ENCODE data around the gene STXBP5L.
"Not testable (repeated sequence)": the region's sequence is repeated elsewhere in the genome, so short reads cannot be mapped to it uniquely, and the experiment has no call there.

The STXBP5L gene

DNA sequence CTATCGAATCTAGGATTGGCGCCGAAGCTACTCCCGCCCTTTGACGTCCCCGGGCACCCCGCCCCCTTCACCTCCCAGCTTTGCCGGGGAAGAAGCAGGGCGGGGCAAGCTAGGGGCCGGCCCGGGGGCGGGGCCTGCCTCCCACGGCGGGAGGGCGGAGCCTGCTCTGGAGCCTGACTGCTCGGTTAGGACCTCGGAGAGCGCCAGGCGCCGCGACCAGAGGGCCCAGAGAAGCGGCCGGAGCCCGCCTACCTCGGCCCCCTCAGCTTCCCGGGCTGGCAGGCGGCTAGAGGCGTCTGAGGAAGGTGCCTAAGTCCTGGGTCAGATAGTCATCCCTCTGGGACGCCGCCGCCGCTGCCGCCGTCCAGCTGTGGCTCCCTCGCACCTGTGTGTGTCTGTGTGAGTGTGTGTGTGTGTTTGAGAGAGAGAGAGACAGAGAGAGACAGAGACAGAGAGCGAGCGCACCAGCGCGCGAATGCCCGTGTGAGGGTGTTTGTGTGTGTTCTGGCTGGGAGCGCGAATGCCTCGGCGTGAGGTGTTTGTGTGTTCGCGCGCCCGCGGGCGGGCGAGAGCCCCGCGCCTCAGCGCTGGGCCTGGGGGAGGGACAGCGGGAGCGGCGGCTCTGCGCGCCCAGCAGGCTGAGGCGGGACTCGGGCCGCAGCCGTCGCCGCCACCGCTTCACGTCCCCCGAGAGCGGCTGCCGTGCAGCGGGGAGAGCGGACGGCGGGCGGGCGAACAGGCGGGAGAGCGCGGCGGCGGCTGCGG, at the start of gene STXBP5L:
Gene STXBP5L (plus strand): TSS at position 176 of the 765 bp plus-strand sequence. CDS start 1,374 bp downstream, outside the sequence.
- DNase-seq = peak; percentile 79

DNA sequence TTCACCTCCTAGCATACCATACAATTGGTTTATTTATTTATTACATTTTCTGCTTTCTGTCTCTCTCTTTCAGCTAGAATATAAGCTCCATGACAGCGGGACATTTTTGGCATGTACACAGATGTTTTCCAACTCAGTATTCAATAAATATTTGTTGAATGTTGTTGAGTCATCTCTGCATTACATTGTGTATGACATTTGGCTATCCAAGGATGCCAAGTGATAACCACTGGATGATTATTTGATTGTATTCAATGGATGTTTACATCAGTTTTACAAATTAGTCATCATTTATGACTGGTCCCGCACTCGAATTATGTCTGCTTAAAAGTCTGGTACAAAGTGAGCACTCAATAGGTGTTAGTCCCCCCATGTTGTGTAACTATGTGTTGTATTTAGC, 49.5 kb upstream of the STXBP5L start:
- no peak for DNase-seq

DNA sequence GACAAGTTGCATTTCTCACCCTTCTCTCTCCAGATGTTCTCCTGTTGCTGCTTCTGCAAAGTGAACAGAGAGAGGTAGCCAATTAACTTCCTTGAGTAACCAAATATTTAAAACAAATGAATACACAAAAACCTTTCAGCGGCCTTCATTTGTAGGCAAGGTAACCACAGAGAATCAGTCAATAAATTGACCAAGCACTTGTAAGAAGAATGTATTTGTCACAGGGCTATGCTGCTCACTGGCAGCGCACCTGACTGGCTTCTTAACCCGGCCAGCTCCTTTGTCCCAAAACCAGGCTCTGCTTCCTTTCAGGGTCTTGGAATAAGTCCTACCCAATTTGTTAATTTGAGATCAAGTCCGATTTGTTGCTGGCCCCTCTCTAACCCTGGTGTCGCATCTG, 43.5 kb upstream of the STXBP5L start:
- DNase-seq = no peak

DNA sequence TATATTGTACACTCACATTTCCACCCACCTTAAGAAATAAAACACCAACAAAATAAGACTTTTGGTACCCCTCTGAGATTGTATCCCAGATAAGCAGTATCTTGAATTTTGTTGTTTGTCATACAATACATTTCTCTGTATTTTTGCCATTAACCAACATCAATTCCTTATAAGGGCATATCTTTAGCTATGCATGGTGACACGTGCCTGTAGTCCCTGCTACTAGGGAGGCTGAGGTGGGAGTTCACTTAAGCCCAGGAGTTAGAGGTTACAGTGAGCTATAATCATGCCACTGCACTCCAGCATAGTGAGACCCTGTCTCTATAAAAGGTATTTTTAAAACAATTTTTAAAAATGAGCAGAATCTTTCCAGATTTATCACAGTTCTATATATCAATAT, 32.5 kb upstream of the STXBP5L start:
- DNase-seq = no peak

DNA sequence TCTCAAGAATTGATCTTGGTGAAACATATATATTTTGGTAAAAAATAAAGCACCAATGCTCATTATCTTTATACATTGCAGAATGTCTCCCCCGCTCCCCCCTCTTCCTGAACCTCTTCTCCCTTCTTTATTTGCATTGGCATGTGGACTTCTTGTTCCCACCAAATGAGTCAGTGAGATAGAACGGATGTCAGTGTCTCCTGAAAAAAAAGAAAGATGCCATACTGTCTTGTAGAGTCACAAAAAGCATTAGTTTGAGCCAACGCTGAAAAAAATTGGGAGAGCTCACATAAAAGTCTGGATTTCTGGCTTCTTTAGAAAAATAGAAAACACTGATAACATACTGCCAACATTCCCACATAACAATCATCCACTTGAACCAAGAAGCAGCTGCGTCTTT, 32.0 kb upstream of the STXBP5L start:
- no peak for DNase-seq

DNA sequence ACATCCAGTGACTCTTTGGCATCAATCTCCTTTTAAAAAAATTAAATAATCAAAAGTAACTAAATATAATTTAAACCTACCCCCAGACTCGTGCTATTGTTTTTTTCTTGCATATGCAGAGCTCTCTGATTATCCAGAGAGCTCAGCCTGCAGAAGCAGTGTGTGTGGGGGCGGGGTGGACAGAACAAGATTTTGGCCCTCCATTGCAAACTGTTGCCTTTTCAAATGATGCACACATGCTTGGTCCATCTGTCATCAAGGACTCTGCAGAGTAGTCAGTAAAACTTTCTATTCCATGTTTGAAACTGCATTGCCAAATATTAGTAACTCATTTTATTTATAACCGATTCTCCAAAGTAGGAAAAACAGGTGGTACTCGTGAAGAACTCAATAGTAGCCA, 28.6 kb upstream of the STXBP5L start:
- DNase-seq = no peak

DNA sequence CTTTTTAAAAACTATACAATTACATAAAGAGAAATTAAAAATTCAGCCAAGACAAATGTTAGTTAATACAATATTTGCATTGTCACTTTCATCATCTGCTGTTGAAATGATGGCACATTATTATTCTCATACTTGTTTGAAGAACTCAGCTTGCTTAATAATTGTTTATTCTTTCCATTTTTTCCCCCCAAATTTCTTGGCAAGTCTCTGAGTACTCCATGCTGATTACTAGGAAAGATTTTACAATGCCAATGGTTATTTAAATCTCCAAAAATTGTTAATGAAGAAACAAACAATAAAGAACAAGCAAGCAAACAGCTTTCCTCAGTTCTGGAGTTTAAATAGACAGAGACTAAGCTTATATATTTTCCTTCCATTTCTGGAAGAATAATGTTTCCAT, 15.1 kb upstream of the STXBP5L start:
- DNase-seq = no peak

DNA sequence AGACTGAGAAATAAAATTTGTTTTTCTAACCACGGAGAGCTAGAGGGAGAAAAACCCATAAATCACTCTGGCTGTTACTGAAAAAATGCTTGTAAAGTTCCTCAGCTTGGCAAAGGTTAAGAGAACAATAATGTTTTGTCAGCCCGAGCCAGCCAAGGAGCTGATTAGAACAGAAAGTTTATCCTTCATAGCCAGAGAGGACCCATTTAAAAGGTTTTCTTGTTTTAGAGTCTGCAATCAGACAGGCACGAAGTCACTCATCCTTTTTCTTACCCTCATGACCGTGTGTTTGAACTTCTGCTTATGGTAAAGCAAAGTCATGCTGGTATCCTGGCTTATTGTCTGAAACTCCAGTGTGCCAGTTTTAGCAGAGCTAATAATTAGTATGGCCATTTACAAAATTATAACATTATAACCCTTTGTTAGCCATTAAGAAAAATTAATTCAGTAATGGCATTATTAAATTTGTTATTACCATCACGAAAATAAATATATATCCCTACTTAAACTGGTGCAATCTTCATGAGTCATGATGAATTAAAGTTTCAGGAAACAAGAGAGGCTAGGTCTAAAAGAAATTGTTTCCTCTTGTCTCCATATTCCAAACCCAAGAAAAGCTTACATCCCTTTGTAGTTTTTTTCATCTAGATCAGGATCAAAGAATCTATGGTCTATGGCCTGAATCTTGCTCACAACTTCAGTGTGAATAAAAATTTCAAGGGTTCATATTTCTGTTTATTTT, 13.5 kb upstream of the STXBP5L start:
- DNase-seq = no peak

DNA sequence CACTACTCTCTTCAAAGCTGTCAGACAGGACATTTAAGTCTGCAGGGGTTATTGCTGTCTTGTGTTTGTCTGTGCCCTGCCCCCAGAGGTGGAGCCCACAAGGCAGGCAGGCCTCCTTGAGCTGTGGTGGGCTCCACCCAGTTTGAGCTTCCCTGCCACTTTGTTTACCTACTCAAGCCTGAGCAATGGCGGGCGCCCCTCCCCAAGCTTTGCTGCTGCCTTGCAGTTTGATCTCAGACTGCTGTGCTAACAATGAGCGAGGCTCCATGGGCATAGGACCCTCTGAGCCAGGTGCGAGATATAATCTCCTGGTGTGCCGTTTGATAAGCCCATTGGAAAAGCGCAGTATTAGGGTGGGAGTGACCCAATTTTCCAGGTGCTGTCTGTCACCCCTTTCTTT, 6.3 kb upstream of the STXBP5L start:
- DNase-seq = not testable (repeated sequence)

DNA sequence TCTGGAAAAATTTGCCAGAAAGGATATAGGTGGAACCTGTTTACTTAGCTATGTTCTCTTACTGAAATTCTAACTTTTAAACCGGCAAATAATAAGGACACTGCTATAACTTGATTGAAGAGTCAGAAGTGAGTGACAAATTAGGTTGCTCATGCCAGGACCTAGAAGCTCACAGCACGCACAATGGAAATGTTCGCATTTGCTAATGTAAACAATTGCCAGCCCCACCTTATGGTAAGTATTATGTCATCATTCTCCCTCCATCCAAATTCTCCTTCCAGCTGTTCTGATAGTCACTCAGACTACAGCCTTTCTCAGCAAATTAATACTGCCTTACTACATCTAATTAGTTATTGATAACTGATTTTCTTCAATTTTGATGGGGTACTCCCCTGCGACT, 4.8 kb upstream of the STXBP5L start:
- DNase-seq = no peak

DNA sequence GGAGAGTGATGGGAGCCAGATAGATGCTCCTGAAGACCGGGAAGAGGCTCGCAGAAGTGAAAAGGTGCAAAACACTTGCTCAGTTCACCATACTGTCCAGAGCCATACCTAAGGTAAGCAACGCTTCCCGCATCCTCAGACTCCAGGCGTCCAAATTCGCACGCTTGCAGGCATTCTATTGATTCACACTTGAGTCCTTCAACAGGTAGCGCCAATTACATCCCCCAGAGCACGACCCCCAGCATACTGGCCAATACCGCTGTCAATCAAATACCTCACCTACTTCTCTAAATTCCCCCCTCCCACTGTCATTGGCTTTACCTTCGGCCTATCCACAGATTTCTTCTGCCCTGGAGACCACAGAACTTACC, 361 bp upstream of the STXBP5L start:
- DNase-seq = no peak

DNA sequence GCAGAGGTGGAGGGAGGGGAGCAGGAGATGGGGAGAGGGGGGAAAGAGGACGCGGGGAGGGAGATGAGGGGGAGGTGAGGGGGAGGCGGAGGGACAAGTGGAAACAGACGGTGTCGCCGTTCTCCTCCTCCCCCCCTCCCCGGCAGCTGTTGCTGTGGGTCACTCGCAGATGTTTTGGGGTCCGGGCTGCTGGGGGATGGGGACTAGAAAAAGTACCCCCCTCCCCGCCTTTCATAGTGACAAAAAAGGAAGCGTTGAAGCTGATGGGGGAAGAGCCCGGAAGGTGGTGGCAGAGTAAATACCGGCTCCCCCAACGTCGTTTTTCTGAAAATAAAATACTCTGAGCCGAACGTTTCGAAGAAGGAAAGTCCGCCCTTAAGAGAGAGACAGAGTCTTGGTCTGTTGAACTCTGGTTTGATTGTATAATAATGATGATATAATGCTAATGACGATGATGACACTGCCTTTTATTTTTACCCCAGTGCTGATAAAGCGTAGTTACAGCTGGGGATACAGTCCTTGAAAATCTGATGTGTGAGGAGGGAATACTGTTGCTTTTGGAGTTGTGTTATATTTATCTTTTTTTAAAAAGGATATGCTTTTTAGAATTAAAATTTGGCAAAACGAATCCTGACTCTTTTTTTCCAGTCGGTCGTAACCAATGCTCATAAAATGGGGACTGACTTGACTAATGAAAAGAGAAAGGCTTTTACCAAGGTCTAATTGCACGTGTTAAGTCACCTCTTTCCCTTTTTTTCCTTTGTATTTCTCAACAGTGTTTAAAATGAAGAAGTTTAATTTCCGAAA, 993 bp downstream of the STXBP5L start:
- DNase-seq = no peak

DNA sequence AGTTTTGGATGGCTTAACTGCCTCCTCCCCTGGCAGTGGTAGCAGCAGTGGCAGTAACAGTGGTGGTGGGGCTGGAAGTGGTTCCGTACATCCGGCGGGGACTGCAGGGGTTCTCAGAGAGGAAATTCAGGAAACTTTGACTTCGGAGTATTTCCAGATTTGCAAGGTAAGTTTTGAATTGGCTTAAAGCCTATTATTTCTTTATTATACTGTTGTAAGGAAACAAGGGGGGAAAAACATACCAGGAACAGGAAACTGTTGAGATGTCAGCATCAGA, 1.5 kb downstream of the STXBP5L start:
- no peak for DNase-seq

DNA sequence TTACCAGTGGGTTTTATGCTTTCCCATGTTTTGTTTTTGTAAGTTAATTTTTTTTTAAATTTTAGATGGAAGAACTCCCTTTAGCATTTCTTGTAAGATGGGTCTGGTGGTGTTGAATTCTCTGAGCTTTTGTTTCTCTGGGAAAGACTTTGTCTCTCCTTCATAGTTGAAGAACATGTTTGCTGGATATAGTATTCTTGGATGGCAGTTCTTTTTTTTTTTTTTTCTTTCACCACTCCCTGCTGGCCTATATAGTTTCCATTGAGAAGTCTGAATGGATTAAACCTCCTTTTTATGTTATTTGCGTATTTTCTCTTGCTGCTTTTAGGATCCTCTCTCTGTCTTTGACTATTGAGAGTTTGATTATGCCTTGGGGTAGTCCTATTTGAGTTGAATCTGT, 18.1 kb downstream of the STXBP5L start:
- DNase-seq = no peak

DNA sequence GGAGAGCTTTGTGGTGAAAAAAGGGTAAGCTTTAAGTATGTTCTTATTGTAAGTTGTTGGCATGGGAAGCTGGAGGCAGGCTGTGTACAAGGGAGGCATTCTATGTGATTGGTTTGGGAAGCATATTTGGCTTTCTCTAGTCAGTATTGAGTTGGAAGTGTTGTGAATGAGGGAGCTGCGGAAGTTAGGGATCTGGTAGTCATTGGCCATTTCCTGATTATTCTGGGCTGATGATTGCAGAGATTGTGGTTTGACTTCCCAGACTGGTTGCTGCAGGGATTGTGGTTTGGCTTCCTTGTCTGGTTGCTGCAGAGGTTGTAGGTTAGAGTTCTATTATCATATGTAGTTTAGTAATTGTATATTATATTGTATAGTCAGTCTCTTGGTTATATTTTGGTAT, 21.0 kb downstream of the STXBP5L start:
- DNase-seq = no peak

DNA sequence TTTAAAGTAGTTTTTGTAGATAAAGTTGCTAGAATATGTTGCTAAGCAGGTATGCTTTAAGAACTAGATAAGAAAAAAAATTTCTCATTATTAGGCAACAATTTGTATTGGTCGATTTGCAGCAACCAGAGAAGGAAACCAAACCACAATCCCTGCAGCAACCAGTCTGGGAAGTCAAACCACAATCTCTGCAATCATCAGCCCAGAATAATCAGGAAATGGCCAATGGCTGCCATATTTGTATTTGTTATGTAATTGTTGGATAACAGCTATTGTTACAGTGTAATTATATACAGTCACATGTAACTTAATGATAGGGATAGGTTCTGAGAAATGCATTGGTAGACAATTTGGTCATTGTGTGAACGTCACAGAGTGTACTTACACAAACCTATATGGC, 23.6 kb downstream of the STXBP5L start:
- DNase-seq = no peak

DNA sequence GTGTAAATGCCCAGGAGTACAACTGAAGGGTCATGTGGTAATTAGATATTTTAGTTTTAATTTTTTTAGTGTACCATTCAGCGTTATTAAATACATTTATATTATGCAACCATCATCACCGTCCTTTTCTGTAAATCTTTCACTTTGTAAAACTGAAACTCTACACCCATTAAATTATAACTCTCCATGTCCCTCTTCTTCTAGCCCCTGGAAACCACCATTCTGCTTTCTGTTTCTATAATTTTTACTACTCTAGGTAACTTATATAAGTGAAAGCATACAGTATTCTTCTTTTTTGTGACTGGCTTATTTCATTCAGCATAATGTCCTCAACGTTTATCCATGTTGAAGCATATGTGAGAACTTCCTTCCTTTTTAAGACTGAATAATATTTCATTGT, 48.1 kb downstream of the STXBP5L start:
- DNase-seq = no peak

DNA sequence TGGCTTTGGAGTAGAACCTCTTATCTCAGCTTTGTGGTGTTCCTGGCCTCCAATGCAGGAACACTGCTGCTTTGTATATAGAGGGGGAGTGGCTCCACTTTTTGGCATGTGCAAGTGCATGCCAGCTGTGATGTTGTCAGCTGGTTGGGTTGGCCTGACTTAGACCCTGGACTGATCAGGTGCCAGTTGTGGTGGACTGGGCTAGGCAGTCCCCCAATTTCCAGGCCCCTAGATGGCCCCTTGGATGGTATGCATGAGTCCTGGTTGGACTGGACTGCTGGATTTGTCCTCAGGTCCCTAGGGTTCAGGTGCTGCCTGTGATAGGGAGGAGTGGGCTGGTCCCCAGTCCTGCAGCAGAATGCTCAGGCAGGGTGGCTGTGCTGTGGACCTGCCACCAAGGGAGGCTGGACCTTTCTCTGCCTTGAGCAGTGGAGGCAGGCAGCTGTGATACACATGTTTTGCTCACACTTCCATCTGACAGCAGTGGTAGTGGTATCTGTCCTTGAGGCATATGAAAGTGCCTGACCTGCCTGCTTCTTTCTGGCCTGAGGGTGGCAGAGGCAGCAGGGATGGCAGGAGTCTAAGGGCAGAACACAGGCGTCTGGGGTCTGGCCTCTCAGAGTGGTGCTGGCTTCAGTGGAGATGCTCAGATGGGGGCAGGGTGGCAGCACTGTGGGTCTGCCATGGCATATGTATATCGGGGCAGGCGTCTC, 74.8 kb downstream of the STXBP5L start:
- DNase-seq = no peak

DNA sequence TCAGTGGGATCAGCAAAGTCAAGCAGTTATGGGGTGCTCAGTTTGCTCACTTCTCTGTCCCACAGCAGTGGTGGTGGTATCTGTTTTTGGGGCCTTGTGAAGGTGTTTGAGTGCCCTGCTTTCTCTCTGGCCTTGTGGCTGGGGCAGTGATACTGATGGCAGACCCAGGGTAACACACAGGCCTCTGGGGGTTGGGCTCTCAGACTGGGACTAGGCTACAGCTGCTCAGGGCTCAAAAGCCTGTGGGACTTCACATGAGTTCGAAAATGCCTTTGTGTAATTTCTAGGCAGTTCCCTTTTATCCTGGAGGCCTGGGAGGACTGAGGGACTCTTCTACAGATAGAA, 75.3 kb downstream of the STXBP5L start:
- DNase-seq = no peak

DNA sequence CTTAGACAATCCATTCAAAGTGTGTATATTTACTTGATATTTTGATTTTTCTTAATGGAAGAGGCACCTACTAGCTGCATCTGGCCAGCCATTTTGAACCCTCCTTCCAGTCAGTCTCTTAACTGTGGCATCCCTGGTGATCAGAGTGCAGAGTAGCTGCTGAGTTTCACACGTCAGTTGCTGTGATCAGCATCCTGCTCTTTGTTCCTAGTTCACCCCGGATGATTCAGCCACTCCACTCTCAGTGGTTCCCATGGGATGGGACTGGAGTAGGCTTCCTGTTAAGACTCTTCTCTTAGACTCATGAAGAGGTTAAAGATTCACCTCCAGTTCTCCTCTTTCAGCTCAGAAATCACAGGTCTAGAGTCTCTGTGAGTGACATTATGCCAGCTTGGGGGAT, 75.8 kb downstream of the STXBP5L start:
- DNase-seq = no peak

DNA sequence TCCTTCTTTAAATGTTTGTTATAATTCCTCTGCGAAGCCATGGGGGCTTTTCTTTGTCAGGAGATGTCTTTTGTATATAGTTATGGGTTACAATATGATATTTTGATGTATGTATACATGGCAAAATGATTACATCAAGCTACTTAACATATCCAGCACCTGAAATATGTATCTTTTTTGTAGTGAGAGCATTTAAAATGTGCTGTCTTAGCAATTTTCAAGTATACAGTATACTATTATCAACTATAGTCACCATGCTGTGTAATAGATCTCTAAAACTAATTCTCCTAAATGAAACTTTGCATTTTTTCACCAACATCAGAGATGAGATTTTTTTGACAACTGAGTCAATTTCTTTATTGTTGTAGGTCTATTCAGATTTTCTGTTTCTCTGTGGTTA, 77.2 kb downstream of the STXBP5L start:
- no peak for DNase-seq

DNA sequence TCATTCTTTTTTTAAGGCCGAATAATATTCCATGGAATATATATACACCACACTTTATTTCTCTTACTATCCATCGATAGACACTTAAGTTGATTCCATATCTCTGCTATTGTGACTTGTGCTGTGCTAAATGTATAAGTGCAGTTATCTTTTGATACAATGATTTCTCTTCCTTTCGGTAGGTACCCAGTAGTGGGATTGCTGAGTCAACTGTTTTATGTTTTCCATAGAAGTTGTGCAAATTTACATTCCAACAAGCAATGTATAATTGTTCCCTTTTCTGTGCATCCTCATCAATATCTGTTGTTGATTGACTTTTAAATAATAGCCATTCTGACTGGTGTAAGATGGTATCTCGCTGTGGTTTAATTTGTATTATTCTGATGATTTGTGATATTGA, 81.0 kb downstream of the STXBP5L start:
- no peak for DNase-seq

DNA sequence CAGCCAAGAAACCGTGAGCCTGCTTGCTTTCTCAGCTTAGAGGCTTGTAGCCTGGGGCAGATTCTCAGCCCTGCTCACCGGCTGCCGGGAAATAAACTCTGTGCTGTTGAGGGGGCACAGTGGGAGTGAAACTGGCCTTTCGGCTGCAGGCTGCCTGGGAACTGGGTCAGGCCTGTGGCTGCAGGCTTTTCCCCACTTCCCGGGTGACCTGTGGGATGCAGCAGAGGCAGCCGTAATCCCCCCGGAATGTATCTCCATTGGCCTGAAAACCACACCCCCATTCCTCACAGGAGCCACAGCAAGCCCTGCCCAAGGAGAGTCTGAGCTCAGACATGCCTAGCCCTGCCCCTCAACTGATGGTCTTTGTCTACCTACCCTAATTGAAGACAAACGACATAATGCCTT, 110.9 kb downstream of the STXBP5L start:
- no peak for DNase-seq

DNA sequence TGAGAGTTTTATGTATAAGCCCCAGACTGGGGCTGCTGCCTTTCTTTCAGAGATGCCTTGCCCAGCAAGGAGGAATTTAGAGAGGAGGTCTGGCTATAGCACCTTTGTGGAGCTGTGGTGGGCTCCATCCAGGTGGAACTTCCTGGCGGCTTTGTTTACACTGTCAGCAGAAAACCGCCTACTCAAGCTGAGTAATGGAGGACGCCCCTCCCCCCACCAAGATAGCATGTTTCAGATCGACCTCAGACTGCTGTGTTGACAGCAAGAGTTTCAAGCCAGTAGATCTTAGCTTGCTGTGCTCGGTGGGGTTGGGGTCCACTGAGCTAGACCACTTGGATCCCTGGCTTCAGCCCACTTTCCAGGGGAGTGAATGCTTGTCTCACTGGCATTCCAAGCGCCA, 155.6 kb downstream of the STXBP5L start:
- DNase-seq = no peak

Measured in activated CD4-positive, alpha-beta T cell treated with anti-CD3 and anti-CD28 coated beads, Interleukin-10, Interleukin-2, amounts not matched to agents 100 ng/mL and 50 ng/mL, durations not matched to agents 16 hours and 8 hours (primary cell).